GM12878 (cell line): ENCODE data around the gene ECT2. TPM values are rescaled to one million over a fixed set of nuclear protein-coding genes. Genes with fewer than 3 reads are reported as not detected.
A peak's percentile ranks its signal among the peaks of the same experiment; 100 is the strongest.

Experiments
- JUND ChIP-seq: IDR thresholded peaks from 2 replicates; pipeline ENCODE4 v1.6.1; 2012; ENCODE audit warnings: low read depth, mild to moderate bottlenecking, low read length, improper control_type of control experiment, moderate library complexity
- MEF2B ChIP-seq: fragments of 450-650 bp; IDR thresholded peaks from 2 replicates; pipeline ENCODE4 v1.6.1; 2018; ENCODE audit warnings: mild to moderate bottlenecking, moderate library complexity; ENCODE audit not compliant: partially characterized antibody, poor library complexity, severe bottlenecking
- POLR2AphosphoS5 ChIP-seq: IDR thresholded peaks from 2 replicates; pipeline ENCODE4 v1.6.1; 2011; ENCODE audit warnings: mild to moderate bottlenecking, low read length, inconsistent platforms
- POU2F2 ChIP-seq: IDR thresholded peaks from 3 replicates; pipeline ENCODE4 v1.6.1; 2011; ENCODE audit warnings: low read depth, mild to moderate bottlenecking, low read length, borderline replicate concordance
- SRF ChIP-seq, 2 experiments: IDR thresholded peaks; 2 replicates each; pipeline ENCODE4 v1.6.1; 2011; ENCODE audit warnings: low read depth in 2 of 2, low read length in 2 of 2, mild to moderate bottlenecking in 1 of 2, moderate library complexity in 1 of 2
- polyA plus RNA-seq, 11 experiments: library from polyadenylated mRNA; depleted of rRNA in 4 of 11; unstranded in 6 of 11; stranded (reverse) in 5 of 11; fragments of >200 nt; fragmentation: Nextera tagmentation in 4 of 11; fragmentation: Illumina TruSeq in 1 of 11; extraction: Ambion mirVana in 4 of 11; extraction: Trizol in 1 of 11; gene quantifications; 1 replicate in 1 of 11; 2 replicates in 10 of 11; pipeline versions ENCODE4 v1.2.1 to v1.2.3, GENCODE V29; 2011 to 2016; ENCODE audit warnings: inconsistent platforms in 2 of 11, missing spikeins in 2 of 11, low read depth in 1 of 11
- total RNA-seq, 4 experiments: library from RNA; depleted of rRNA in 3 of 4; stranded (reverse); fragments of >200 nt in 3 of 4; fragmentation: Illumina TruSeq in 1 of 4; extraction: Trizol in 1 of 4; gene quantifications; 2 replicates each; pipeline versions ENCODE4 v1.2.1 to v1.2.3, GENCODE V29; 2013 to 2021
- TF ChIP-seq, protein P1 (sequence below): fragments of 450-650 bp; IDR thresholded peaks from 2 replicates; pipeline ENCODE4 v1.6.1; 2018; ENCODE audit warnings: mild to moderate bottlenecking, low read depth, moderate library complexity; ENCODE audit not compliant: partially characterized antibody
- TF ChIP-seq, protein P2 (sequence below): fragments of 450-650 bp; formaldehyde crosslinking; IDR thresholded peaks from 2 replicates; pipeline ENCODE4 v1.4.0; 2020; ENCODE audit warnings: mild to moderate bottlenecking, moderate library complexity
- TF ChIP-seq, protein P3 (sequence below): fragments of 450-650 bp; IDR thresholded peaks from 2 replicates; pipeline ENCODE4 v1.6.1; 2017; ENCODE audit warnings: borderline replicate concordance
- TF ChIP-seq, protein P4 (sequence below): IDR thresholded peaks from 2 replicates; pipeline ENCODE4 v1.6.1; 2012; ENCODE audit warnings: low read depth, low read length, improper control_type of control experiment
- TF ChIP-seq, protein P5 (sequence below): IDR thresholded peaks from 2 replicates; pipeline ENCODE4 v1.6.1; 2011; ENCODE audit warnings: borderline replicate concordance, low read depth, mild to moderate bottlenecking, moderate library complexity, low read length; ENCODE audit not compliant: insufficient read depth, poor library complexity, severe bottlenecking
- TF ChIP-seq, protein P6 (sequence below): IDR thresholded peaks from 2 replicates; pipeline ENCODE4 v1.6.1; 2012; ENCODE audit warnings: improper control_type of control experiment, low read depth, low read length; ENCODE audit not compliant: insufficient replicate concordance

Gene ECT2
- total and polyA plus RNA-seq, 10 of the 15 experiments (the other 5 are each of a cell fraction or from before 2014, with no cell fraction given): 21.5 to 47.8 (median 38.2) TPM

DNA sequence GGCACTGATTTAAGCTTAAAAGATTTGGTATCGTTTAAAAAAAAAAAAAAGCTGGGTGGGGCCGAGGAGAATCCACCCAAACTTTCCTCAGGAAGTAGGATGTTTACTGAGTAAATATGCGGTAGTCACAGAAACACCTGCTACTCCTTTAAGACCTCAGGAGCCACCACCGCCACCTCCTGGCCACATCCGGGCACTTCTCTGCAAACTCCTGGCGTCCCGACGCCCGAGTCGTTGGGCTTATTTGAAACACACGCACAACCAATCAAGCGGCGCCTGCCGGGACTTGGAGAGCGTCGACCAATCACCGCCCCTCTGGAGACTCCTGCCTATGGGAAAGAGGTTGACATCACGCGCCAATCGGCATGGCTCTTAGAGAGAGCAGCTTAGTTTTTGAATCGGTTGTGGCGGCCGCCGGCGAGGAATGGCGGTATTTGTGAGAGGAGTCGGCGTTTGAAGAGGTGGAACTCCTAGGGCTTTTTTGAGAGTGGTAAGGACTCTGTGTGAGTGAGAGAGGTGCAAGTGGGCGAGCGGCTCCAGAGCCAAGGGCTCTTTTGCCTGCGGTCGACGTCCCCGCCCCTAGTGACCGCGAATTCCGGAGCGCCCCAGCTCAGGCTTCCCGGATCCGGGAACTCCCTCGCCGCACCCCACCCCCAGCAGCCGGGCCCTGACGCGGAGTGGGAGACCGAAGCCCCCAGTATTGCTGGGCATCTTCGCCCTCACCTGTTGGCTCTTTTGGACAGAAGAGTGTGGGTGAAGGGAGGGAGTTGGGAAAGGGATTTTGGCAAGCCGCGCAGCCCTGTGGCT, at the start of gene ECT2 (continued):
- TF ChIP-seq, protein P1, sequence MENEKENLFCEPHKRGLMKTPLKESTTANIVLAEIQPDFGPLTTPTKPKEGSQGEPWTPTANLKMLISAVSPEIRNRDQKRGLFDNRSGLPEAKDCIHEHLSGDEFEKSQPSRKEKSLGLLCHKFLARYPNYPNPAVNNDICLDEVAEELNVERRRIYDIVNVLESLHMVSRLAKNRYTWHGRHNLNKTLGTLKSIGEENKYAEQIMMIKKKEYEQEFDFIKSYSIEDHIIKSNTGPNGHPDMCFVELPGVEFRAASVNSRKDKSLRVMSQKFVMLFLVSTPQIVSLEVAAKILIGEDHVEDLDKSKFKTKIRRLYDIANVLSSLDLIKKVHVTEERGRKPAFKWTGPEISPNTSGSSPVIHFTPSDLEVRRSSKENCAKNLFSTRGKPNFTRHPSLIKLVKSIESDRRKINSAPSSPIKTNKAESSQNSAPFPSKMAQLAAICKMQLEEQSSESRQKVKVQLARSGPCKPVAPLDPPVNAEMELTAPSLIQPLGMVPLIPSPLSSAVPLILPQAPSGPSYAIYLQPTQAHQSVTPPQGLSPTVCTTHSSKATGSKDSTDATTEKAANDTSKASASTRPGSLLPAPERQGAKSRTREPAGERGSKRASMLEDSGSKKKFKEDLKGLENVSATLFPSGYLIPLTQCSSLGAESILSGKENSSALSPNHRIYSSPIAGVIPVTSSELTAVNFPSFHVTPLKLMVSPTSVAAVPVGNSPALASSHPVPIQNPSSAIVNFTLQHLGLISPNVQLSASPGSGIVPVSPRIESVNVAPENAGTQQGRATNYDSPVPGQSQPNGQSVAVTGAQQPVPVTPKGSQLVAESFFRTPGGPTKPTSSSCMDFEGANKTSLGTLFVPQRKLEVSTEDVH: no peak
- TF ChIP-seq, protein P2, sequence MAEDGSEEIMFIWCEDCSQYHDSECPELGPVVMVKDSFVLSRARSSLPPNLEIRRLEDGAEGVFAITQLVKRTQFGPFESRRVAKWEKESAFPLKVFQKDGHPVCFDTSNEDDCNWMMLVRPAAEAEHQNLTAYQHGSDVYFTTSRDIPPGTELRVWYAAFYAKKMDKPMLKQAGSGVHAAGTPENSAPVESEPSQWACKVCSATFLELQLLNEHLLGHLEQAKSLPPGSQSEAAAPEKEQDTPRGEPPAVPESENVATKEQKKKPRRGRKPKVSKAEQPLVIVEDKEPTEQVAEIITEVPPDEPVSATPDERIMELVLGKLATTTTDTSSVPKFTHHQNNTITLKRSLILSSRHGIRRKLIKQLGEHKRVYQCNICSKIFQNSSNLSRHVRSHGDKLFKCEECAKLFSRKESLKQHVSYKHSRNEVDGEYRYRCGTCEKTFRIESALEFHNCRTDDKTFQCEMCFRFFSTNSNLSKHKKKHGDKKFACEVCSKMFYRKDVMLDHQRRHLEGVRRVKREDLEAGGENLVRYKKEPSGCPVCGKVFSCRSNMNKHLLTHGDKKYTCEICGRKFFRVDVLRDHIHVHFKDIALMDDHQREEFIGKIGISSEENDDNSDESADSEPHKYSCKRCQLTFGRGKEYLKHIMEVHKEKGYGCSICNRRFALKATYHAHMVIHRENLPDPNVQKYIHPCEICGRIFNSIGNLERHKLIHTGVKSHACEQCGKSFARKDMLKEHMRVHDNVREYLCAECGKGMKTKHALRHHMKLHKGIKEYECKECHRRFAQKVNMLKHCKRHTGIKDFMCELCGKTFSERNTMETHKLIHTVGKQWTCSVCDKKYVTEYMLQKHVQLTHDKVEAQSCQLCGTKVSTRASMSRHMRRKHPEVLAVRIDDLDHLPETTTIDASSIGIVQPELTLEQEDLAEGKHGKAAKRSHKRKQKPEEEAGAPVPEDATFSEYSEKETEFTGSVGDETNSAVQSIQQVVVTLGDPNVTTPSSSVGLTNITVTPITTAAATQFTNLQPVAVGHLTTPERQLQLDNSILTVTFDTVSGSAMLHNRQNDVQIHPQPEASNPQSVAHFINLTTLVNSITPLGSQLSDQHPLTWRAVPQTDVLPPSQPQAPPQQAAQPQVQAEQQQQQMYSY (CRISPR knock-in tag): no peak
- TF ChIP-seq, protein P3, sequence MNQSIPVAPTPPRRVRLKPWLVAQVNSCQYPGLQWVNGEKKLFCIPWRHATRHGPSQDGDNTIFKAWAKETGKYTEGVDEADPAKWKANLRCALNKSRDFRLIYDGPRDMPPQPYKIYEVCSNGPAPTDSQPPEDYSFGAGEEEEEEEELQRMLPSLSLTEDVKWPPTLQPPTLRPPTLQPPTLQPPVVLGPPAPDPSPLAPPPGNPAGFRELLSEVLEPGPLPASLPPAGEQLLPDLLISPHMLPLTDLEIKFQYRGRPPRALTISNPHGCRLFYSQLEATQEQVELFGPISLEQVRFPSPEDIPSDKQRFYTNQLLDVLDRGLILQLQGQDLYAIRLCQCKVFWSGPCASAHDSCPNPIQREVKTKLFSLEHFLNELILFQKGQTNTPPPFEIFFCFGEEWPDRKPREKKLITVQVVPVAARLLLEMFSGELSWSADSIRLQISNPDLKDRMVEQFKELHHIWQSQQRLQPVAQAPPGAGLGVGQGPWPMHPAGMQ: no peak
- TF ChIP-seq SRF (IDR thresholded peaks at IDR 0.05; ENCODE audit: low read depth in 2 of 2, low read length in 2 of 2): no peak
- TF ChIP-seq JUND: 0 out of 2 replicates have a peak, but pooled peaks have one; percentile 24
- TF ChIP-seq, protein P4, sequence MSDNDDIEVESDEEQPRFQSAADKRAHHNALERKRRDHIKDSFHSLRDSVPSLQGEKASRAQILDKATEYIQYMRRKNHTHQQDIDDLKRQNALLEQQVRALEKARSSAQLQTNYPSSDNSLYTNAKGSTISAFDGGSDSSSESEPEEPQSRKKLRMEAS: no peak
- TF ChIP-seq POU2F2: peak; percentile 56; the same call in 1 of the 3 replicates
- TF ChIP-seq, protein P5, sequence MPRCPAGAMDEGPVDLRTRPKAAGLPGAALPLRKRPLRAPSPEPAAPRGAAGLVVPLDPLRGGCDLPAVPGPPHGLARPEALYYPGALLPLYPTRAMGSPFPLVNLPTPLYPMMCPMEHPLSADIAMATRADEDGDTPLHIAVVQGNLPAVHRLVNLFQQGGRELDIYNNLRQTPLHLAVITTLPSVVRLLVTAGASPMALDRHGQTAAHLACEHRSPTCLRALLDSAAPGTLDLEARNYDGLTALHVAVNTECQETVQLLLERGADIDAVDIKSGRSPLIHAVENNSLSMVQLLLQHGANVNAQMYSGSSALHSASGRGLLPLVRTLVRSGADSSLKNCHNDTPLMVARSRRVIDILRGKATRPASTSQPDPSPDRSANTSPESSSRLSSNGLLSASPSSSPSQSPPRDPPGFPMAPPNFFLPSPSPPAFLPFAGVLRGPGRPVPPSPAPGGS: no peak
- no peak for TF ChIP-seq MEF2B
- peak; percentile 72 for TF ChIP-seq POLR2AphosphoS5
- TF ChIP-seq, protein P6, sequence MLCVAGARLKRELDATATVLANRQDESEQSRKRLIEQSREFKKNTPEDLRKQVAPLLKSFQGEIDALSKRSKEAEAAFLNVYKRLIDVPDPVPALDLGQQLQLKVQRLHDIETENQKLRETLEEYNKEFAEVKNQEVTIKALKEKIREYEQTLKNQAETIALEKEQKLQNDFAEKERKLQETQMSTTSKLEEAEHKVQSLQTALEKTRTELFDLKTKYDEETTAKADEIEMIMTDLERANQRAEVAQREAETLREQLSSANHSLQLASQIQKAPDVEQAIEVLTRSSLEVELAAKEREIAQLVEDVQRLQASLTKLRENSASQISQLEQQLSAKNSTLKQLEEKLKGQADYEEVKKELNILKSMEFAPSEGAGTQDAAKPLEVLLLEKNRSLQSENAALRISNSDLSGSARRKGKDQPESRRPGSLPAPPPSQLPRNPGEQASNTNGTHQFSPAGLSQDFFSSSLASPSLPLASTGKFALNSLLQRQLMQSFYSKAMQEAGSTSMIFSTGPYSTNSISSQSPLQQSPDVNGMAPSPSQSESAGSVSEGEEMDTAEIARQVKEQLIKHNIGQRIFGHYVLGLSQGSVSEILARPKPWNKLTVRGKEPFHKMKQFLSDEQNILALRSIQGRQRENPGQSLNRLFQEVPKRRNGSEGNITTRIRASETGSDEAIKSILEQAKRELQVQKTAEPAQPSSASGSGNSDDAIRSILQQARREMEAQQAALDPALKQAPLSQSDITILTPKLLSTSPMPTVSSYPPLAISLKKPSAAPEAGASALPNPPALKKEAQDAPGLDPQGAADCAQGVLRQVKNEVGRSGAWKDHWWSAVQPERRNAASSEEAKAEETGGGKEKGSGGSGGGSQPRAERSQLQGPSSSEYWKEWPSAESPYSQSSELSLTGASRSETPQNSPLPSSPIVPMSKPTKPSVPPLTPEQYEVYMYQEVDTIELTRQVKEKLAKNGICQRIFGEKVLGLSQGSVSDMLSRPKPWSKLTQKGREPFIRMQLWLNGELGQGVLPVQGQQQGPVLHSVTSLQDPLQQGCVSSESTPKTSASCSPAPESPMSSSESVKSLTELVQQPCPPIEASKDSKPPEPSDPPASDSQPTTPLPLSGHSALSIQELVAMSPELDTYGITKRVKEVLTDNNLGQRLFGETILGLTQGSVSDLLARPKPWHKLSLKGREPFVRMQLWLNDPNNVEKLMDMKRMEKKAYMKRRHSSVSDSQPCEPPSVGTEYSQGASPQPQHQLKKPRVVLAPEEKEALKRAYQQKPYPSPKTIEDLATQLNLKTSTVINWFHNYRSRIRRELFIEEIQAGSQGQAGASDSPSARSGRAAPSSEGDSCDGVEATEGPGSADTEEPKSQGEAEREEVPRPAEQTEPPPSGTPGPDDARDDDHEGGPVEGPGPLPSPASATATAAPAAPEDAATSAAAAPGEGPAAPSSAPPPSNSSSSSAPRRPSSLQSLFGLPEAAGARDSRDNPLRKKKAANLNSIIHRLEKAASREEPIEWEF: no peak
